ENCODE results near the gene EFCAB6.

- no peak for TF ChIP-seq CTCF (IDR thresholded peaks at IDR 0.05; ENCODE audit: low read depth, low read length, missing input control)
- no peak for TF ChIP-seq RAD21 (IDR thresholded peaks at IDR 0.05)
- TF ChIP-seq TAF1 (conservative IDR thresholded peaks at IDR 0.05): no peak
- TF ChIP-seq FOXA1 (IDR thresholded peaks at IDR 0.05): no peak
- TF ChIP-seq EGR1 (IDR thresholded peaks at IDR 0.05; ENCODE audit: low read depth in 2 of 2): no peak
- no peak for TF ChIP-seq REST (IDR thresholded peaks at IDR 0.05)
- no peak for TF ChIP-seq JUND (IDR thresholded peaks at IDR 0.05)
- TF ChIP-seq YY1 (IDR thresholded peaks at IDR 0.05): no peak
- no peak for TF ChIP-seq HNF4G (IDR thresholded peaks at IDR 0.05)
- no peak for TF ChIP-seq RXRA (IDR thresholded peaks at IDR 0.05)
Observed at GRCh38 chr22:43510281-43511070, 301.6 kb downstream of the EFCAB6 start.
